Inflammatory macrophage (primary cell): Measurements from ENCODE around the gene DCLK1.
"Not testable (repeated sequence)": the region's sequence is repeated elsewhere in the genome, so short reads cannot be mapped to it uniquely, and the experiment has no call there.

ENCODE experiments used
- DNase-seq, 2 donors: peaks; one replicate each; pipeline ENCODE4 v3.0.0-alpha.2; 2020 to 2022

Gene DCLK1

GRCh38 chr13:36082806-36083205 is 48.4 kb downstream of the DCLK1 start:
- no peak for DNase-seq

DNA sequence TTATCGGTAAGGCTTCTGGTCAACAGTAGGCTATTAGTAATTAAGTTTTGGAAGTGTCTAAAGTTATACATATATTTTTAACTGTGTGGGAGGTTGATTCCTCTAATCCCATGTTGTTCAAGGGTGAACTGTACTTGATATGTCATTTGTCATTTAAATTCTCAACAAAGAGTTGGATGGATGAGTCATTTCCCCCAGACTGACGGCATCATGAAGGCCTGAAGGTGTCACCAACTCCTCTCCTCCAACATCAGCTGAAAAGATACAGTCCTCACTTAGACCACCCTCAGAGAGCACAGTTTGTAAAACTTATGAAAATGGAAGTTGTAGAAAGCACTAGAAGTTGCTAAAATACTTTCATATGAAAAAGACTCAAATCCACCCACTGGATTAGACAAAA is 48.8 kb downstream of the DCLK1 start:
- DNase-seq, result no peak

GRCh38 chr13:36076211-36076610 is 55.0 kb downstream of the DCLK1 start:
- DNase-seq, result no peak

- no peak for DNase-seq
Measured at GRCh38 chr13:36074659-36075058, 56.5 kb downstream of the DCLK1 start.

DNA sequence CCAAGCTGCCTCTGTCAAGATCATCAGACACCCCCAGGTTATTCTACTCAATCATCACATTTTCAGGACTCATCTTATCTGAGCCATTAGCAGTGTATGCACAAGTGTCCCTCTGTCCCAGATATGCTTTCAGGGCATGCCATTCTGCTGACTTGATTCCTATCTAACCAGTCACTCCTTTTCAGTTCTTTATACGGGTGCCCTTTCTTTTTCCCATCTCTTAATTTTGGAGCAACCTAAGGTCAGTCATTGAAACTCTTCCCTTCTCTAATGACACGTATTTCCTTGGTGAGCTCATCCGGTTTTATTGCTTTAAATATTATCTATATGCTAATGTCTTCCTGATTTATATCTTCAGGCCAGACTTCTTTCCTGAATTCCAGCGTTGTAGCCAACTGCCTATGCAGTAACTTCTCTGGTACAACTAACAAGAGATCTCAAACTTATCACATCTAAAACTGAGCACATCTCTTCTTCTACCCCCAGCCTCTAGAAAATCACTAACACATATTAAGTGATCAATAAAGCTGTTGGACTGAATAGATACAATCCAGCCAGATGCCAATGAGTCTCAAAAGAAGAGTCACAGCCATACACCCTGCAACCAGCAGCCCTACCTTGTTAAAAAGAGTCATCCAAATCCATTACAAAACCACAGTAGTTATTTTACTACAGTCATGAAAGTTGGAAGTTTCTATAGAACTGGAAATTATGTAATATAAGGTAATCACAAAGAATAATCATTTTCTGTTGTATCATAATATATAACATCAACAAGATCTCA is 58.8 kb downstream of the DCLK1 start:
- DNase-seq, result no peak

DNA sequence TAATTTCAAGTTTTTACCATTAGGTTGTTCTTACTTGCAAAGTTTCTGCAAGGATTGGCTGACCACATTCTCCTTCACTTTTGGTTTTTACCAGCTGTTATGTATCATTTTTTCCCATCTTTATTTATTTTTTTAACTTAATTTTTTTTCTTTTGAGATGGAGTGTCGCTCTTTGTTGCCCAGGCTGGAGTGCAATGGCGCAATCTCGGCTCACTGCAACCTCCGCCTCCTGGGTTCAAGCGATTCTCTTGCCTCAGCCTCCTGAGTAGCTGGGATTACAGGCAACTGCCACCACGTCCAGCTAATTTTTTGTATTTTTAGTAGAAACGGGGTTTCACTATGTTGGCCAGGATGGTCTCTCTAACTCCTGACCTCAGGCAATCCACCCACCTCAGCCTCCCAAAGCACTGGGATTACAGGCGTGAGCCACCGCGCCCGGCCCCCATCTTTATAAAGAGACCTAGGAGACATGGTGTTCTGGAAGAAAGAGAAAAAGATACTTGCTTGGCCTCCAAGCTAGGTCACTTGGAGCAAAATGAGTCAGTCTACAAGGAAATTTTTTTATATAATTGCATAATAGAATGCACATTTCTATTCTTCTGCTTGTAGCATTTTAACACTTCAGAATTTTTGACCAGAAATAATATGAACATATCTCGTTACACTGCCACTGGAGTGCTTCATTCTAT is 60.5 kb downstream of the DCLK1 start:
- DNase-seq, result not testable (repeated sequence)

- DNase-seq, result no peak
Measured at GRCh38 chr13:36069881-36070366, 61.3 kb downstream of the DCLK1 start.

DNA sequence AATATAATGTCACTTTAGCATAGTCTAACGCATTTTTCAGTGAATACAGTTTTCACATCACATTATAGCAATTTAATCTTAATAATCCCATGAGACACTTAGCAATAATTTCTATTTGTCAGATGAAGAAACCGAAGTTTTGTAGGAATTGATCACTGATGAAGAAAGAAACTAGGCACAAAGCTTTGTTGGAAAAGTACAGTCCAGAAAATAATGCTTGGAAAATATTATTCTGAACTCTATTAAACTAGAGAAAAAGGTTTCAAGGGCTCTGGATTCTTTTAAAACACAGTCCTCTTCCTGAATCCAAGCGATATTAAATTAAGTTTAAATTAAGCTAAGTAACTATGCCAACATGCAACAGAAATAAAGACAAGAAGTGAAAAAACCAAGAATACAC is 62.2 kb downstream of the DCLK1 start:
- no peak for DNase-seq

DNA sequence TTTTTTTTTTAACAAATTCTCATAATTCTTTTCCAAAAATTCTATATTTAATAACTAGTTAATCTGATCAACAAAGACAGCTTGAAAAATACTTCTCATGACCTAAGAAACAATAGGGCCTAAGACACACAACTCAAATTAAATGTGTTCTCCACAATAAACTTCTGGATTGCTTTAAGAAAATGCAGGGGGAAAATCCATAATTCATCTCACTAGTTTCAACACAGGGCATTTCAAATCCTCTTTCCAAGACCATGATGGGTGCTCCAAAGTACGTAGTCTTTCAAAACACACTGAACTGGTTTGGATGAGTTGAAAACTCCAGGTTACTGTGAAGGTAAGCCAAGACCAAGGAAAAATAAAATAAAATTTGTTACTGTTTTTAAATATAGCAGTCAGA is 62.6 kb downstream of the DCLK1 start:
- DNase-seq, result no peak

- no peak for DNase-seq
Measured at GRCh38 chr13:36067746-36068381, 63.3 kb downstream of the DCLK1 start.

DNA sequence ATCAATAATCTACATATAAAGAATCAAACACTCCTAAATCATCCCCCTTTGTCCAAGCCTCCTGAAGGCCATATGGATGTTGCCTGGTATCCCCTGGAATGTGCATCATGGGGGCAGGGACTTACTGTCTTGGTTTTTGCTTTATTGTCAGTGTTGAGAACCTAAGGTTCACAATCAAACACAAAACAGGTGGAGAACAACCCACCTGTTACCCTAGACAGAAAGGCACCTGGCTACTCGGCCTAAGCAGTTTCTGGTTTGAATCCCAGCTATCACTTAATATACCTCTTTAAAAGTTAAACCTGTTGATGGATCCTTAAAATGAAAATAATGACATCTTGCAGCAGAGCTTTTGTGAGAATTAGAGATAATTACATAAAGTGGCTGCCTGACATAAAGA is 68.9 kb downstream of the DCLK1 start:
- DNase-seq, result no peak

- DNase-seq, result no peak
Measured at GRCh38 chr13:36061621-36062020, 69.6 kb downstream of the DCLK1 start.

DNA sequence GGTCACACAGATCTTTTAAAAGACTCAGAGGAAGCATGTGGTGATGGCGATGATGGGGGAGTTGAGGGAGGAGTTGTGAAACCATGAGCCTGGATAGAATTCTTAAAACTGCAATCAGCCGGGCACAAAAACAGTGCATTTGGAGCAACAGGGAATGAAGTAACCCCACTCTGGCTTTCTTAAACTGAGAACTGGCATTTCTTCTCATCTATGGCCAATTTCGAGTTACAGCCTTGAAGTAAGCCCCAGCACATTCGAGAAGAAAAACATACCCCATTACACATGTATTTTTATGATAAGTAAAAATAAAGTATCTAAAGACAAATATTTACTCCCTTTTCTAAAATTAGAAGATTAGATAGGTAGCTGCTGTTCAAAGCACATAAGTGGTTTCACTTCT is 70.1 kb downstream of the DCLK1 start:
- DNase-seq, result no peak

GRCh38 chr13:36059321-36059720 is 71.9 kb downstream of the DCLK1 start:
- DNase-seq, result no peak

- DNase-seq, result no peak
Measured at GRCh38 chr13:36058116-36058515, 73.1 kb downstream of the DCLK1 start.

DNA sequence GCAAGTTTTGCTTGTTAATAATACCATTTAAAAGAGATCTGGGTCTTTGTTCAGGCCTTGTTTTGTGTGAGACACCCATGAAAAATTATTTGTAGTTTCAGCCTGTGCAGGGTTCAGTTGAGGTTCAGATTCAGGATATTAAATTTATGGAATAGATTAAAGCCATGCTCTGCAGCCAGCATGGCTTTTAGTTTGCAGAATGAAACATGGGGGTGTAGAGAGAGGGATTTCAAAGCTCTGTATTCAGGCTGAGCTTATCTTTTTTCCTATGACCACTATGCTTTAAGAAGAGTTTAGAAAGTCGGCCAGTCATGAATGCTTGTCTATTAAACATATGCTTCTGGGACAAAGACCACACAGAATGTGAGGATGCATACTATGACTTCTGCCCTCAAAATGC is 73.6 kb downstream of the DCLK1 start:
- DNase-seq, result no peak

GRCh38 chr13:36057041-36057440 is 74.1 kb downstream of the DCLK1 start:
- DNase-seq, result no peak

GRCh38 chr13:36055366-36055765 is 75.8 kb downstream of the DCLK1 start:
- DNase-seq, result no peak

- DNase-seq, result no peak
Measured at GRCh38 chr13:36054041-36054440, 77.1 kb downstream of the DCLK1 start.

GRCh38 chr13:36051082-36051481 is 80.1 kb downstream of the DCLK1 start:
- DNase-seq, result no peak

DNA sequence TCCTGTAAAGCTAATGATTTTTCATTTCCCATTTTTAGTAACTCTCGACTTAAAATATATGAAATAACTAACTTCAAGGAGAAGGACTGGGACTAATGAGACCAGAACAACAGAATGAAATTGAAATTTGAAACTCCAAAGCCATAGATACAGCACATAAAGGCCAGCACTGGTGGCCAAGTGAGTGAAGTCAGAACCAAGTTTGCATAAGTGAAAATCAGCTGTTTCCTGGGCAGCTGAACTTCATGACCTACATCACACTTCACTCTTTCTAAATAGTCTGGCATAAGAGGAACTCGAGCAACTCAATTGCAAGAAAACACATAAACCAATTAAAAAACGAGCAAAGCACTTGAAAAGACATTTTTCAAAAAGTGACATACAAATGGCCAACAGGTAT is 84.5 kb downstream of the DCLK1 start:
- no peak for DNase-seq

DNA sequence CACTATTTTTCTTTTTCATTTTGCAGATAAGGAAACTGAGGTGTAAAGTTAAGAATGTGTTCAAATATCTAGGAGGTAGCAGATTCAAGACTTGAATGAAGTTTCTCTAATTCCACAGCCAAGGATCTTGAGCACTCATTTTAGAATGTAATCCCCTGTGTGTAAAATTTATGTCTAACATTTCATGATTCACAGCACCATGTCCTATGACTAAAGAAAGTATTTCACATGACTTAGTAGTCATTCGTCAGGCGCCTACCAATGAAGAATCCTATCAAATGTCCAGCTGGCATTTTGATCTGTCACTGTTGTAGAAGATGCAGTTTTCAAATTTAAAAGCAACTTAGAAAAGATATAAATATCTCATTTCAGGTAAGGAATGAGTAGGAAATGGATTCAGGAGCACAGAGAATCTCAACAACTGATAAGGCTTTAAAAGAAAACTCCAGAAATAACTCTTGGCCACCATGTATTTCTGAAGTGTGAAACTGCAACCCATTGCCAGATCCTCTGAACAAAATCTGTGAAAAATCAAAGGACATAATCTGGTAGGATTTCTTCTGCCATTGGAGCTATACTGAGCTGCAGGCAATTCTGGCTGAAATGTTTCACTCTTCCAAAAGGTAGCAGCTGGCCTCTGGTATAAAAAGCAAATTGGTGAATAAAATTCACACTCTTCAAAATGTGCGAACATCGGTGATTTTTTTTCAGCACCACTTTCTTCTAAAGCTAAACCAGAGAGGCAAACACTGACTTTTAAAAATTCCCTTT is 92.2 kb downstream of the DCLK1 start:
- no peak for DNase-seq

DNA sequence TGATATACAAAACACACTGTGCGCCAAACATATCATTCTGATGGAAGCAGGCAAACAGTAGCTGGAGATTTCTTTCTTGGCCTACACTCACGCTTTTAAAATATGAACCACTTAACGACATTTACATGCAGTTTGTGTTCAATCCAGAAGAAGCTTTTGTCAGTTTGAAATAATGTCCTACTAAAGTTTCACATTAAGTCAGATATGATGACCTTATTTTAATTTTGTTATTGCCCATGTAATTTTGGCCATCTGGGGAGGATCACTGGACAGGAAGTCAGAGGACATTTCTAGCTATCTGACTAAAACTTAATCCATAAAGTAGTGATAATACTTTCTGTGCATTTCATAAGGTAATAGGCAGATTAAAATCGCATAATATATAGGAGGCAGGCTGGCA is 98.1 kb downstream of the DCLK1 start:
- DNase-seq, result no peak
